Suprapubic skin (tissue), 4 donors: ENCODE data around the gene MYRFL. TPM values are rescaled to one million over a fixed set of nuclear protein-coding genes. Genes with fewer than 3 reads are reported as not detected.

Experiments
- DNase-seq, 2 donors: peaks; one replicate each; pipeline ENCODE4 v3.0.0-alpha.2; 2019; ENCODE audit warnings: low spot score in 2 of 2
- H3K27ac ChIP-seq: fragments of 200-600 bp; sonication (generic); one replicate; pipeline ENCODE4 v1.5.1; 2019
- H3K27me3 ChIP-seq: fragments of 200-600 bp; sonication (generic); one replicate; pipeline ENCODE4 v1.5.1; 2019
- H3K36me3 ChIP-seq: fragments of 200-600 bp; sonication (generic); one replicate; pipeline ENCODE4 v1.5.1; 2019
- H3K4me1 ChIP-seq: fragments of 200-600 bp; sonication (generic); one replicate; pipeline ENCODE4 v1.5.1; 2019
- H3K4me3 ChIP-seq: fragments of 200-600 bp; sonication (generic); one replicate; pipeline ENCODE4 v1.5.1; 2019; ENCODE audit warnings: mild to moderate bottlenecking
- H3K9me3 ChIP-seq: fragments of 200-600 bp; sonication (generic); one replicate; pipeline ENCODE4 v1.5.1; 2019
- EP300 ChIP-seq: sonication (generic); formaldehyde crosslinking; IDR thresholded peaks from one replicate; pipeline ENCODE4 v1.6.1; 2017; ENCODE audit warnings: antibody characterized with exemption
- POLR2A ChIP-seq, 2 donors: fragments of 450-650 bp; IDR thresholded peaks; one replicate each; pipeline ENCODE4 v1.6.1; 2017; ENCODE audit warnings: antibody characterized with exemption in 2 of 2, mild to moderate bottlenecking in 2 of 2, moderate library complexity in 2 of 2
- POLR2AphosphoS5 ChIP-seq, 3 donors: sonication (generic); formaldehyde crosslinking; IDR thresholded peaks; one replicate each; pipeline ENCODE4 v1.6.1; 2017; ENCODE audit warnings: antibody characterized with exemption in 3 of 3
- WGBS: methylation state at CpG from one replicate; pipeline ENCODE4 v1.1.5; 2018; 5-methylcytosine and 5-hydroxymethylcytosine counted together
- total RNA-seq, 4 donors: library from RNA; depleted of rRNA; stranded (reverse); fragments of >200 nt; gene quantifications; one replicate each; pipeline ENCODE4 v1.1.0, GENCODE V29; 2016
- TF ChIP-seq, protein P1 (sequence below), 2 donors: fragments of 200-600 bp in 1 of 2; fragments of 450-650 bp in 1 of 2; sonication (generic) in 1 of 2; IDR thresholded peaks; one replicate each; pipeline ENCODE4 v1.5.1; 2016 to 2019; ENCODE audit warnings: antibody characterized with exemption in 2 of 2, mild to moderate bottlenecking in 1 of 2, moderate library complexity in 1 of 2

Gene MYRFL
- total RNA-seq, 4 donors from 2014 or later: 1.2 to 3.2 TPM; not detected in 2

DNA sequence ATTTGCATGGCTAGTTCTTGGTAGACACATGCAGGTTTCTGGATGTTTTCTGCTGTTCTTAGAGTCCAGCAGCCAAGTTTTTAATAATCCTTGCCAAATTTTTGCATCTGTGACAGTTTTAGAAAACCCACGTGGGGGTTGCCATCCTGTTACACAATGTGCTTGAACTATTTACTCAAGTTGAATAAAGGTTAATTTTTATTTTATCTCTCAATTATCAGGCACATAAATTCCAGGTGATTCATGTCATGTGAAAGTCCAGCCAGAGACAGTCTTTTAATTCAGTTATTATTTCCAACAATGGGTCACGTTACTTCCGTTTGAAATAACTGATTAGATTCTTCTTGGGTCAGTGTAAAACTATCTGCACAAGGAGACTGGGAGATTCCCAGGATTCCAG, 15.7 kb downstream of the MYRFL start:
- Histone ChIP-seq H3K27ac (no peak overlapping the region), H3K9me3 (no peaks in the 10 kb centered on the region), H3K27me3 (no peaks in the 10 kb centered on the region), H3K36me3 (no peaks in the 10 kb centered on the region), H3K4me1 (no peaks in the 10 kb centered on the region), H3K4me3 (no peak overlapping the region)
- TF ChIP-seq EP300: no peak
- TF ChIP-seq, protein P1, sequence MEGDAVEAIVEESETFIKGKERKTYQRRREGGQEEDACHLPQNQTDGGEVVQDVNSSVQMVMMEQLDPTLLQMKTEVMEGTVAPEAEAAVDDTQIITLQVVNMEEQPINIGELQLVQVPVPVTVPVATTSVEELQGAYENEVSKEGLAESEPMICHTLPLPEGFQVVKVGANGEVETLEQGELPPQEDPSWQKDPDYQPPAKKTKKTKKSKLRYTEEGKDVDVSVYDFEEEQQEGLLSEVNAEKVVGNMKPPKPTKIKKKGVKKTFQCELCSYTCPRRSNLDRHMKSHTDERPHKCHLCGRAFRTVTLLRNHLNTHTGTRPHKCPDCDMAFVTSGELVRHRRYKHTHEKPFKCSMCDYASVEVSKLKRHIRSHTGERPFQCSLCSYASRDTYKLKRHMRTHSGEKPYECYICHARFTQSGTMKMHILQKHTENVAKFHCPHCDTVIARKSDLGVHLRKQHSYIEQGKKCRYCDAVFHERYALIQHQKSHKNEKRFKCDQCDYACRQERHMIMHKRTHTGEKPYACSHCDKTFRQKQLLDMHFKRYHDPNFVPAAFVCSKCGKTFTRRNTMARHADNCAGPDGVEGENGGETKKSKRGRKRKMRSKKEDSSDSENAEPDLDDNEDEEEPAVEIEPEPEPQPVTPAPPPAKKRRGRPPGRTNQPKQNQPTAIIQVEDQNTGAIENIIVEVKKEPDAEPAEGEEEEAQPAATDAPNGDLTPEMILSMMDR (IDR thresholded peaks at IDR 0.05): no peak
- no peak for TF ChIP-seq POLR2A (IDR thresholded peaks at IDR 0.05)
- TF ChIP-seq POLR2AphosphoS5 (IDR thresholded peaks at IDR 0.05): no peak
- 43% methylated on average over 3 of the region's 3 CpGs for WGBS
- no peak for DNase-seq

GRCh38 chr12:69843608-69844007, 18.6 kb downstream of the MYRFL start:
- 70% methylated on average over 2 of the region's 2 CpGs for WGBS
- TF ChIP-seq POLR2AphosphoS5 (IDR thresholded peaks at IDR 0.05) (no peak), EP300 (no peak), POLR2A (IDR thresholded peaks at IDR 0.05) (no peak)
- TF ChIP-seq, protein P1 (IDR thresholded peaks at IDR 0.05): no peak
- DNase-seq: no peak
- Histone ChIP-seq H3K4me1 (no peaks in the 10 kb centered on the region), H3K4me3 (no peak overlapping the region), H3K36me3 (no peaks in the 10 kb centered on the region), H3K9me3 (no peaks in the 10 kb centered on the region), H3K27ac (no peak overlapping the region), H3K27me3 (no peaks in the 10 kb centered on the region)

GRCh38 chr12:69844416-69844815, 19.4 kb downstream of the MYRFL start:
- no peak for DNase-seq
- H3K27me3 ChIP-seq: no peaks in the 10 kb centered on the region
- TF ChIP-seq POLR2AphosphoS5 (IDR thresholded peaks at IDR 0.05): no peak
- TF ChIP-seq, protein P1 (IDR thresholded peaks at IDR 0.05): no peak
- TF ChIP-seq EP300: no peak
- no peak for TF ChIP-seq POLR2A (IDR thresholded peaks at IDR 0.05)
- WGBS: 89% methylated on average over 7 of the region's 7 CpGs
- no peak overlapping the region for H3K4me3 ChIP-seq
- H3K4me1 ChIP-seq: no peaks in the 10 kb centered on the region
- H3K36me3 ChIP-seq: no peaks in the 10 kb centered on the region
- no peak overlapping the region for H3K27ac ChIP-seq
- no peaks in the 10 kb centered on the region for H3K9me3 ChIP-seq

DNA sequence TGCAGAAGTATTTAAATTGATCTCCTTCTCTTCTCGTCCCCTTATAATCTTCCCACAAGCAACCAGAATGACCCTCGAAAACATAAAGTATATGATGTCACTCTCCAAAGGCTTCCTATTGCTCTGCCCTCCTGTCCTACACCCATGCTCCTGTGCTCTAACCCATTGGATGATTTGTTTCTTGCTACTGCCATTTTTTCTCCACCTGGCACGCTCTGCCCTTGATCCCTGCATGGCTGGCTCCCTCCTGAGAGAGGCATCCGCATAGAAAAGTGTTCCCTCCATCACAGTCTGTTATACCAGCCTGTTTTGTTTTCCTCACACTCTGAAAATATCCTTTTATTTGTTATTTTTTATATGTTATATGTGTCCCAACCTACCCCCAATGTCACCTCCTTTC, 19.8 kb downstream of the MYRFL start:
- WGBS: 81% methylated on average over 4 of the region's 4 CpGs
- no peak for DNase-seq
- H3K27ac ChIP-seq: no peak overlapping the region
- H3K4me1 ChIP-seq: no peaks in the 10 kb centered on the region
- no peaks in the 10 kb centered on the region for H3K36me3 ChIP-seq
- no peaks in the 10 kb centered on the region for H3K9me3 ChIP-seq
- H3K4me3 ChIP-seq: no peak overlapping the region
- no peak for TF ChIP-seq POLR2A (IDR thresholded peaks at IDR 0.05)
- no peak for TF ChIP-seq EP300
- TF ChIP-seq, protein P1 (IDR thresholded peaks at IDR 0.05): no peak
- no peak for TF ChIP-seq POLR2AphosphoS5 (IDR thresholded peaks at IDR 0.05)
- no peaks in the 10 kb centered on the region for H3K27me3 ChIP-seq

- H3K27me3 ChIP-seq: no peaks in the 10 kb centered on the region
- no peak for DNase-seq
- no peaks in the 10 kb centered on the region for H3K9me3 ChIP-seq
Observed at GRCh38 chr12:69846976-69847375, 21.9 kb downstream of the MYRFL start.

More at GRCh38 chr12:69846976-69847375, 21.9 kb downstream of the MYRFL start:
- no peaks in the 10 kb centered on the region for H3K36me3 ChIP-seq
- no peak overlapping the region for H3K4me3 ChIP-seq
- no peak overlapping the region for H3K27ac ChIP-seq
- TF ChIP-seq POLR2AphosphoS5 (IDR thresholded peaks at IDR 0.05) (no peak), POLR2A (IDR thresholded peaks at IDR 0.05) (no peak), EP300 (no peak)
- TF ChIP-seq, protein P1 (IDR thresholded peaks at IDR 0.05): no peak
- no peaks in the 10 kb centered on the region for H3K4me1 ChIP-seq
